HG02798 (cell line): ENCODE data around the gene PROC.
"Not testable (repeated sequence)": the region's sequence is repeated elsewhere in the genome, so short reads cannot be mapped to it uniquely, and the experiment has no call there.

Source experiments
- ATAC-seq: cut with Tn5 transposase; IDR thresholded peaks from one replicate; pipeline ENCODE4 v1.9.1; 2021; ENCODE audit warnings: mild to moderate bottlenecking; ENCODE audit not compliant: unreplicated experiment, poor library complexity

PROC gene

DNA sequence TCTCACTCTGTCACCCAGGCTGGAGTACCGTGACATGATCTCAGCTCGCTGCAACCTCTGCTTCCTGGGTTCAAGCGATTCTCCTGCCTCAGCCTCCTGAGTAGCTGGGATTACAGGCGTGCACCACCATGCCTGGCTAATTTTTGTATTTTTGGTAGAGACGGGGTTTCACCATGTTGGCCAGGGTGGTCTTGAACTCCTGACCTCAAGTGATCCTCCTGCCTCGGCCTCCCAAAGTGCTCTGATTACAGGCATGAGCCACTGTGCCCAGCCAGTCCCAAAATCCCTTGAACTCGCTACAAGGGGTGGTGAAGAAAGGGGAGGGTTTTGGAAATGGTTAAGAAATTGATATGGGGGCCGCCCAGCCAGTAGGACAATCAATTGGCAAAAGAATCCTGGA is 34.2 kb downstream of the PROC start:
- ATAC-seq: not testable (repeated sequence)

DNA sequence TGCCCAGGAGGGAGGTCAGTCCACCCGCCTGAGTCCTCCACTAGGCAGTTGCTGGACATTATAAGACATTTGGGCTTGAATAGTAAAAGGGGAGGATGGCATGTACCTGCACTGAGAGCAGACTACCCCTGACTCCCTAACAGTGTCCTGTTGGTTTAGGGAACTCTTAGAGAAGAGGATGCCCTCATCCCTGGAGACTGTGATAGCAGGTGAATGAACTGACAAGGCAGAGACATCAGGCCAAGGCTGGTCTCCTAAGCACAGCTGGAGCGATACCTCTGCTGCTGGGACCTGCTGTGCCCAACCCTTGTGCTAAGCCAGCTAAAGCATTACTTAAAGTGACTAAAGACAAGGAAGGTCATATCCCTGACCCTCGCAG is 34.8 kb downstream of the PROC start:
- no peak for ATAC-seq

DNA sequence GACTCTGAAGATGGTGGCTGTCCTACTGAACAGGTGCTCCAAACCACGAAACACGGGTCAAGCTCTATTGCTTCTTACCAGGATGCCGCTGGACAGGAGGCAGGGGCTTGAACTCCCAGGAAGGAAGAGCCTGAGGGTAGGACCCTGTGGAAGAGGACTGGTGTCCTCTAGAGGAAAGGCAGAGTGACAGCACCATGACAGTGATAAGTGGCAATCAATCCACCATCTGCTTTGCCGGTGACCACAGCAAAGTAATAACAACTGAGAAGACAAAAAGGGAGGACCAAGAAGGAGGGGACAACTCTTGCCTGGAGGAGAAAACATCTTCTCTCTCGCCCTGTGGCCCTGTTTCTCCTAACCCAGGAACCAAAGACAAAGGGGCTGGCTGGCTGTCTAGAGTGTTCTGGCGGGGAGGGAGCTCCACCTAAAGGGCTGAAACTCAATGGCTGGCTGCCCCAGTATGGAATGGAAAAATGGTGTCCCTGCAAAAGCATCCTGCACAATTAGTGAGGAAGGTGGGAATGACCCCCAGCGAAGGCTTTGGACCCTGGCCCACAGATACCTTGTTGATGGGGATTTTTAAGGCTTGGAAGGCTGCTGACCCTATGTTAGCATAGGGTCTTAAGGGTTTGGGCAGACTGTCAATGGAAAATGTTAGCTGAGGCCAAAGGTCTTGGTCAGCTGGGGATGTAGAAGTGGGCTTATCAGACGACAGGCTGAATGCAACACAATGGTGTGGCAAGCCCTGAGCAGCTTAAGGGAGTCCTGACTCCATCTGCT is 35.4 kb downstream of the PROC start:
- ATAC-seq: no peak

DNA sequence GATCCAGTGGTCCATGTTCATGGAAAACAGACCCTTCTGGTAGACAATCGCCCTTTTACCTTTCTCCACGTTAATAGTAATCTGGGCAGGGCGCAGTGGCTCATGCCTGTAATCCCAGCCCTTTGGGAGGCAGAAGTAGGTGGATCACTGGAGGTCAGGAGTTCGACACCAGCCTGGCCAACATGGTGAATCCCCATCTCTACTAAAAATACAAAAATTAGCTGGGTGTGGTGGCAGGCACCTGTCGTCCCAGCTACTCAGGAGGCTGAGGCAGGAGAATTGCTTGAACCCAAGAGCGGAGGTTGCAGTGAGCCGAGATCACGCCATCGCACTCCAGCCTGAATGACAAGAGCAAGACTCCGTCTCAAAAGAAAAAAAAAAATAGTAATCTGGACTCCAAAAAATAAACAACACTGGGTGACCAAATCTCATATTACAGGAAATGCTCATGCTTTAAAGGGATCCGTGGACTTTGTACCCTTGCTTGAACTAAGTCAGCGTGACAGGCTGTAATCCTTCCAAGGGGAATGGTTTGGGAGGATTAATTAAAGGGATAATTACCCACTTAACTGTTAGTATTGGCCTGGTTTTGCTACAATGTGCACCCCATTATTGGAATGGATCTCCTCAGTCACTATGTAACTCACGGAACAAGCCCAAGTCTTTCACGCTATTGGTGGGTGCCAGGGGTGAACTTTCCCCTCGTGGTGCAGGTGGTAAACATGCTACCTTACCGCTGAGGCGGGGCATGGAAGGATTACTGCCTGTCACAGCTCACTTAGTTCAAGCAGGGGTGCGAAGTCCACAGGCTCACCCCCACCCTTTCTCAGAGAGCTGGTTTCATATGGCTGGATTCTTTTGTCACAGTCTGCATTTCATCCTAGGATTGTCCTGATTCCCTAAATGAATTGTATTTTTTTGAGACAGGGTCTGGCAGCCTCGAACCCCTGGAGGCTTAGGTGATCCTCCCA is 36.7 kb downstream of the PROC start:
- ATAC-seq: no peak

DNA sequence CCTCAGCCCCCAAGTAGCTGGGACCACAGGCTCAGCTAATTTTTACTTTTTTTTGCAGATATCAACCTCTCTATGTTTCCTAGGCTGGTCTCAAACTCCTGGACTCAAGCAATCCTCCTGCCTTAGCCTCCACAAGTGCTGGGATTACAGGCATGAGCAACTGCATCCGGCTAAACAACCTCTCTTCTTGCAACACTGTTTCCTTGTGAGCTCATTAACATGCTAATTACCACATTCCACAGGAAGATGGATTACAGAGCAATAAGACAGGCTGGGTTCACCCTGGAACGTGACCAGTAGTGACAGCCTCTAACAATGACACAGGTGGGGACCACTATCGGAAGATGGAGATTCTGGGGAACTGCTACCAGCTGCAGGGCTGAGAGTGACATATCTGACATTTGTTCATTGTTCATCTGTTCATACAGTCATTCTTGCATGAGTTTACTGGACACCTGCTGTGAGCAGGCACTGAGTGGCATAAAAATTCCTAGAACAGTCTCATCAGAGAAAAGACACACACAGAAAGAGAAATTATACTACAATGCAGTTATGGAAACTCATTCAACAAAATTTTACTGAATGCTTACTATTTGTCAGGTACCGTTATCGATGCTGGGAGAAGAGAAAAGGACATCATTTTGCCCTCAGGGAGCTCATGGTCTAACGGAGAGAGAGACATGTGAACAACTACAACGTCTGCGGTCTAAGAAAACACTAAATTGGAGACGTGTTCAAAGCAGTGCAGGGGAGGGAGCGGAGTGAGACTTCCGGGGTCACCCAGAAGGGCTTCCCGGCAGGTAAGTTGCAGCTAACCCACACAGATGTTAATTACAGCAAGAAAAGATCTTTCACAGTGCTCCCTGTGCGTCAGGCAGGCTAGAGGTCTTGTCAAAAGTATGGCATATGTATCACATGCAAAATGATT is 37.6 kb downstream of the PROC start:
- ATAC-seq: no peak

DNA sequence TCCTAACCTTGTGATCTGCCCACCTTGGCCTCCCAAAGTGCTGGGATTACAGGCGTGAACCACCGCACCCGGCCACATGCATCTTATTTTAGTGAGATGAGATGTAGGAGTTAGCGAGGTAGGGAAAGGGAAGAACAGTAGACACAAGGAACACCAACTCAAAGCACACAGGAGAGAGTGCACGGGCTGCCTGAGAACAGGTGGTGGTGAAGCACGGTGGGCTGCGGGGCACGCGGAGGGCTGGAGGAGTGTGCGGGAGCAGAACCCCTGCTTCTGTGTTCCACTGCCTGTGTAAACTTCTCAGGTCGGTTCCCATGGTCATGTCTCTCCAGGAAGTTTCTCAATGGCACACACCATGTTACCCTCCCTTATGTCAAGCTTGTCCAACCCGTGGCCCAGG is 38.7 kb downstream of the PROC start:
- ATAC-seq: no peak

DNA sequence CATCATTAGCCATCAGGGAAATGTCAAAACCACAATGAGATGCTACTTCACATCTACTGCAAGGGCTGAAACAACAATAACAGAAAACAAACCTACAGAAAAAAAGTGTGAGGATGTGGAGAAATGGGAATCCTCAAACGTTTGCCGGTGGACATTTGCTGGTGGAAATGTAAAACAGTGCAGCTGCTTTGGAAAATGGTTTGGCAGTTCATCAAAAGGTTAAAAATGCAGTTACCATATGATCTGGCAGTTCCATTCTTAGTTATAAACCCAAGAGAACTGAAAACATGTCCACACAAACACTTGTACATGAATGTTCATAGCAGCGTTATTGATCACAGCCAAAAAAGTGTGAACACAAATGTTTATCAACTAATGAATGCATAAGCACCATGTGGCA is 44.2 kb downstream of the PROC start:
- ATAC-seq: no peak

DNA sequence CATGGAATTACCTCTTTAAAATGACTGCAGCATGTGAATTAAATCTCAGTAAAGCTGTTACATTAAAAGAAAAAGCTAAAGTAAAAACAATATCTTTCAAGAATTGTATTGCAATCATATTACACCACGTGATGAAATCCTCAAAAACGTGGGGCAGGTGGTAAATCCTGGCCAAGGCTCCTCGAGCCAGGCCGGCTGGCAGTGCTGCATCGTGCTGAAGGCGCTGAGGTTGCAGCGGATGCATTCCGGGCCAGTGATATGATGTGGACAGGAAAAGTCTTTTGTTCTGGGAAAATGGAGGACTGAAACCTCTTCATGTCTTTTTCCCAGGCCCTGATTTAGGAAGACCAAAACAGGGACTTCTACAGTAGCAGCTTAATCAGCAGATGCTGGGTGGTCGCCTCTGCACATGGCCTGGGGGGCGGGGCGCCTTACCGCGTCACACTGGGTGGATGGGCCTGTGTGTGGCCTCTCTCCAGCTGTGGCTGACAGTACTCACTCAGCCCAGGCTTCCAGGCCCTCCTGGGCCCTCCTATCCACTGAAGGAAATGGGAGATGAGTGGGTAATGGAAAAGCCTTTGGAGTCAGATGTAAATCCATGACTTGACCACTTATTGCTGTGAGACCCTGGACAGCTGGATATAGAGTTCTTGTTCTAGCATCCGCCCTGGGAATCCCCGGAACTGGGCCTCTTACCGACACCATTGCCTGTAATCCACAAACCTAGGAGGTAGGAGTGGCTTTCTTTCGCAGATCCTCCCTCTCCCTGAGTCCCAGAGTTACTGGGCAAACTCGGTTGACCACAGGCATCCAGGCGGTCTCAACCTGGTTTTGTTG is 45.1 kb downstream of the PROC start:
- no peak for ATAC-seq

DNA sequence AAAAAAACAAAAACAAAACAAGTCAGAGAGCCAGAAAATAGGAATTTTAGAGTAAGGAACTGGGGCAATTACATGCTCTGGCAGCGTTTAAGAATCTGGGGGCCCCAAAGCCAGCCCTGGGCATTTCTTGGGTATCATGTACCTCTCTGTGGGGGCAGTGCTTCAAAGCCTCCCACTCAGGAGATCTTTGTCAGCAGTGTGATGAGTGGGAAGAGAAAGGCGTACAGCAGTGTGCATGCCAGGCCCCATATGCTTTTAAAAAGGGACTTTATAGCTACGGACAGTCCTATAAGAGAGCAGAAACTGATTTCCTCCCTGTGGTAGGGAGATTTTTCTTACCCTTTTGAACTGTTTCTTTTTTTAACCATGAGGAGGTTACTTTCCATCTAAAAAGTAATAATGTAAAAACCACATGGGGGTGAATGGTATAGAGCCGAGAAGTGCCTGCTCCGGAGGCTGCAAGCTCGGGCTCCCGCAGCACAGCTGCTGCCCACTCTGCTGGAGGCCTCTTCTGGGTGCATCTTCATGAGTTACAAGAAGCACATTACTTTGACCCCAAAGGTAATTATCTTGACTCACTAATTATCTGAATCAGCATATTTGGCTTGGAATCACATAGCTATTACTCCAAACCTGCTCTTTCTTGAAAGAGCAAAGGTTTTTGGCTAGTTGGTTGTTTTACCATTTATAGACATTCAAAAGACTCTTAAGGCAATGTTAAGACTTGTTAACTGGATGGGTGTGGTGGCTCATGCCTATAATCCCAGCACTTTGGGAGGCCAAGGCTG is 46.4 kb downstream of the PROC start:
- no peak for ATAC-seq

DNA sequence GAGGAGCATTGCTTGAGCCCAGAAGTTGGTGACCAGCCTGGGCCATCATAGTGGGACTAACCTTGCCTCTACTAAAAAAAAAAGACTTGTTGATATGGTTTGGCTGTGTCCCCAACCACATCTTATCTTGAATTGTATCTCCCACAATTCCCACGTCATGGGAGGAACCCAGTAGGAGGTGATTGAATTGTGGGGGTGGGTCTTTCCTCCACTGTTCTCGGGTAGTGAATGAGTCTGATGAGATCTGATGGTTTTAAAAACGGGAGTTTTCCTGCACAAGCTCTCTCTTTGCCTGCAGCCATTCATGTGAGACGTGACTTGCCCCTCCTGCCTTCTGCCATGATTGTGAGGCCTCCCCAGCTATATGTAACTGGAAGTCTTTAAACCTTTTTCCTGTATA is 47.0 kb downstream of the PROC start:
- no peak for ATAC-seq

DNA sequence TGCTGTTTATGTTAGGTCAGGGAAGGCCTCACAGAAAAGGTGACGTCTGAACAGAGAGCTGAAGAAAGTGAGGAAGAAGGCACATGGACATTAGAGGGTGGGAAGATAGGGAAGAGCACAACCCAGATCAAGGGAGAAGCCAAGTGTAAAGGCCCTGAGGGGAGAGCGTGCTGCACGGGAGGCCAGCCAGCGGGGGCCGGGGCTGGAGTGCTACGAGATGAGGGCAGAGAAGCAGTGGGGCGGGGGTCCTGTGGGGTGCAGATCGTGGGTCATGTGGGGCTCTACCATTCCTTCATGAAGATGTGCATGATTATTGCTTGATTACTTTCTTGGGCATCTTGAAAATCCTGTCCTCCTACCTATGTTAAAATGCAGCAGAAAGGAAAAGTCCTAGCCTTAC is 50.8 kb downstream of the PROC start:
- ATAC-seq: no peak

DNA sequence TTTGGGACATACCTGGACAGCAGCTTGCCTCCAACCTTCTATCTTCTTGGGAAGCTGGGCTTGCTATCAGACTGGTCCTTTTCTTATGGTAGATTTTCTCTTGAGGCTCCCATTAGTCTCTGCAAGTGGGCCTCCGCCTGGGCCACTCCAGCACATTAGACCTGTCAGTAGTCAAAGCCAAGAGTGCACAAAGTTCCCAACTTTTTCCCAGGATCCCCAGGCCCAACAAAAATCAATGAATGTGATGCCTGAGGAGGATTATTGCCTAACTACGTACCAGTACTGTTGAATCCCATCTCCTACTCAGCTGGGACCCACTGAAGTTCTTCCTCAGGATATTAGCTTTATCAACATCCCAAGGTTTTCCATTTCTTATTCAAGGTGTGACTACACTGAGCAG is 51.7 kb downstream of the PROC start:
- ATAC-seq: no peak

DNA sequence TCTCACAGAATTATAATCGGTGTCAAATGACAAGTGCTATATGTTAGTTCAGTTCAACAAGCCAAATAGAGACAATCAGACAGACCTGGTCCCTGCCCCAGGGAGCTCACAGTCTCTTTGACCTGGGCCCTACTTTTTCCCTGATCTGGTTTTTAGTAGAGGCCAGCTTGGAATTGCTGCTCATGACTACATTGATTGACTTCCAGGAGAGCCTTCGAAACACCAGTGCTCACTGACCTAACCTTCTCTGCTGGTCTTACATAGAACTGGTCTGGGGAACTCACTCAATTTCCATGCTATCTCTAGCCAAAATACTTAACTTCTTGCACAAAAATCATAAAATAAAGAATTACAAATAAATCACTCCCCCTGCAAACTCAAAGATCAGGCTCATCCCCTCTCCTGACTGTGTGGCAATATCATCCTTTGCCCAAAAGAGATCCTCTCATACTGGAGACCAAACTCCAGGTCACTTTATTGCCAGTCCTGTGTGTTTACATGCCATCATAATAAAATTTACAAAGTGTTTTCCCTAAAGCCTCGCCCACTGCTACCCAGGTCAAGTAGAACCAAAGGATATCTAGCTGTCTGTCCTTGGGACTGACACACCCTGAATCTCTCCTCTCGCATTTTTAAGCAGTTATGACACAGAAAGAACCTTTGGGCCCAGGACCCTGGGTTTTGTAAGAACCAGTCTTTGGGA is 53.2 kb downstream of the PROC start:
- ATAC-seq: no peak

DNA sequence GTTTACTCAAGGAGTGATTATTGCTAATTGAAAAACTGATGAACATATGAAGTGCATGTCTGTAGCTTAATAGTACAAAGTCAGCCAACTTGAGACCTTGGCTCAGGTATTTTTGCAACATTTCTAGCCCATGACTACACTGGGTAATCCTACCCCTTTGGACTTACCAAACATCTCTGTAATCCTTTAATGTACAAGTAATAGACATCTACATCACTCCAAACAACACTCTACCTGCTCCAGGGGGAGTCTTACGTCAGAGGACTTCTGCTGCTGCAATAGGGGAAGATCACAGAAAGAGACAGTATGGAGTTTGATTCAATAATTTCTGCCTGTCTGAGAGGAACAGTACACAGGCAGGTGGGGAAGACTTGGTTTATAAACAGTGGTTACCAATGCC is 54.0 kb downstream of the PROC start:
- no peak for ATAC-seq

DNA sequence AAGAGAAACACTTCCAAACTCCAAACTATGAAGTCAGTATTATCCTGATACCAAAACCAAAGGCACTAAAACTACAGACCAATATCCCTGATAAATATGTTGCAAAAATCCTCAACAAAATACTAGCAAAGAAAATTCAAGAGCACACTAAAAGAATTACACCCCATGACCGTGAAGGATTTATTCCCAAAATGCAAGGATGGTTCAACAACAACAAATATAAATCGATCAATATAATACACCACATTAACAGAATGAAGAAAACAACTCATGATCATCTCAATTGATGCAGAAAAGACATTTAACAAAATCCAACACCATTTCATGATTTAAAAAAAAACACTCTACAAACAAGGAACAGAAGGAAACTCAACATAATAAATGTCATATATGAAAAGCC is 57.6 kb downstream of the PROC start:
- no peak for ATAC-seq
